HUES6 (cell line): Measurements from ENCODE around the gene OXNAD1.

Source experiments
- H3K27ac ChIP-seq: 2 replicates; pipeline ENCODE4 v1.7.0; 2013; ENCODE audit warnings: low read depth, mild to moderate bottlenecking, low read length, inconsistent platforms
- H3K27me3 ChIP-seq: 2 replicates; pipeline ENCODE4 v1.6.1; 2013; ENCODE audit warnings: low read length; ENCODE audit not compliant: control insufficient read depth, insufficient read depth
- H3K36me3 ChIP-seq: 2 replicates; pipeline ENCODE4 v1.6.1; 2013; ENCODE audit warnings: low read length; ENCODE audit not compliant: control insufficient read depth, insufficient read depth
- H3K4me1 ChIP-seq: 2 replicates; pipeline ENCODE4 v1.6.1; 2013; ENCODE audit warnings: low read length; ENCODE audit not compliant: control insufficient read depth, insufficient read depth
- H3K4me3 ChIP-seq: 2 replicates; pipeline ENCODE4 v1.5.1; 2013; ENCODE audit warnings: low read depth, low read length
- H3K9ac ChIP-seq: one replicate; pipeline ENCODE4 v1.6.1; 2013; ENCODE audit warnings: mild to moderate bottlenecking, low read length
- H3K9me3 ChIP-seq: 2 replicates; pipeline ENCODE4 v1.6.1; 2013; ENCODE audit warnings: low read depth, low read length; ENCODE audit not compliant: control insufficient read depth, insufficient read depth

OXNAD1 gene

DNA sequence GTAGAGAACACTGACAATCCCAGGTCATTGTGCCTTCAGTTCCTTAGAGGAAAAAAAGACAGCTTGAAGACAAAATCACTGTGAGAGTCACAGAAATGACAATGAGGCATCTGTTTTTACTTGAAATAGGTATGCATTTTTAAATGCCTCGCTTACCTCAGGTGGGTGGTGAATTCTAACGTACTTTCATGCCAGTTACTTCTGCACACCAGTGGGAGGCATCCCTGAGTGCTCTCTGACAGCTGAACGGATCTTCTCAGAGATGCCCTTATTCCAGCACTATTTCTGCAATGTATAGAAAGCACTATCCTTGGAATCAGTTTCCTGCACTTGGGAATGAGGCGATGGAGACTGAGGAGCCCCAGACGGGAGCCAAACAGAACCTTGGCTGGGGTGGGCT, 16.5 kb upstream of the OXNAD1 start:
- Histone ChIP-seq H3K27me3 (no peaks in the 10 kb centered on the region), H3K9me3 (no peaks in the 10 kb centered on the region), H3K9ac (no peak overlapping the region), H3K4me1 (peaks cover 11% of the 10 kb centered on the region), H3K27ac (no peak overlapping the region), H3K36me3 (no peaks in the 10 kb centered on the region), H3K4me3 (no peak overlapping the region)

DNA sequence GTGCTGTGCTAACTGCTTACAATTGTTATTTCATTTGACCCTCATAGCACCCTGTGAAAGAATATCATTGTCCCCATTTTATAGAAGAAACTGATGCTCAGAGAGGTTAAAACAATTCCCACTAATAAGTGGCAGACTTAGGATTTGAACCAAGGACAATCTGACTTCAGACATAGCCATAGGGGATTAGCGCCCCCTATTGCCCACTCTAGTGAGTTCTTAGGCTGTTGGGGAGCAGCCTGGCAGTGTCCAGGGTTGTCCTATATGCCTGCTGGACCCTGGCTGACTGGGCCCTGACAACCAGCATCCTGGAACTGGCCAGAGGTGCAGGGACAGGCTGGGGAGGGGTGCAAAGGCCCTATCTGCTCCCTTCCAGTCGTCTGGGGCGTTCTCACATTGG, 15.7 kb upstream of the OXNAD1 start:
- Histone ChIP-seq H3K9me3 (no peaks in the 10 kb centered on the region), H3K27ac (no peak overlapping the region), H3K27me3 (no peaks in the 10 kb centered on the region), H3K36me3 (no peaks in the 10 kb centered on the region), H3K9ac (no peak overlapping the region), H3K4me1 (peaks cover 11% of the 10 kb centered on the region), H3K4me3 (no peak overlapping the region)

DNA sequence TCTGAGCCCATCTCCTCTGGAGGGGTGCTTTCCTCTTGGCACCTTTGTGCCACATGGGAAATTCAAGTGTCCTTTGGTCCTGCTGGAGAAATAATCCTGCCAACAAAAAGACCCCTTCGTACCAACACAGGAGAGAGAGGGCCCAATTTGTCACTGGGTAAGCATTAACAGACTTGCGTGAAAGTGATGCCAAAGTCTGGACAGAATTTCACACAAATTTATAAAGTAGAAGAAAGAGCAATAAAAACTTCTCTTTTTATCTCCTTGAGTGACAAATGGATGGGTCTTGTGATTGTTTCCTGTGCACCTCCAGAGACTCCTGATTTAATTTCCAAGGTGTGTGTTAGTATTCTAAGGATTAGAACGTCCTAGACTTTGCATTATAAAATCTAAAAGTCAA, 15.1 kb upstream of the OXNAD1 start:
- no peak overlapping the region for H3K9ac ChIP-seq
- H3K27ac ChIP-seq, result no peak overlapping the region
- no peaks in the 10 kb centered on the region for H3K9me3 ChIP-seq
- H3K27me3 ChIP-seq, result no peaks in the 10 kb centered on the region
- H3K4me1 ChIP-seq, result peaks cover 11% of the 10 kb centered on the region
- H3K4me3 ChIP-seq, result no peak overlapping the region
- H3K36me3 ChIP-seq, result no peaks in the 10 kb centered on the region

DNA sequence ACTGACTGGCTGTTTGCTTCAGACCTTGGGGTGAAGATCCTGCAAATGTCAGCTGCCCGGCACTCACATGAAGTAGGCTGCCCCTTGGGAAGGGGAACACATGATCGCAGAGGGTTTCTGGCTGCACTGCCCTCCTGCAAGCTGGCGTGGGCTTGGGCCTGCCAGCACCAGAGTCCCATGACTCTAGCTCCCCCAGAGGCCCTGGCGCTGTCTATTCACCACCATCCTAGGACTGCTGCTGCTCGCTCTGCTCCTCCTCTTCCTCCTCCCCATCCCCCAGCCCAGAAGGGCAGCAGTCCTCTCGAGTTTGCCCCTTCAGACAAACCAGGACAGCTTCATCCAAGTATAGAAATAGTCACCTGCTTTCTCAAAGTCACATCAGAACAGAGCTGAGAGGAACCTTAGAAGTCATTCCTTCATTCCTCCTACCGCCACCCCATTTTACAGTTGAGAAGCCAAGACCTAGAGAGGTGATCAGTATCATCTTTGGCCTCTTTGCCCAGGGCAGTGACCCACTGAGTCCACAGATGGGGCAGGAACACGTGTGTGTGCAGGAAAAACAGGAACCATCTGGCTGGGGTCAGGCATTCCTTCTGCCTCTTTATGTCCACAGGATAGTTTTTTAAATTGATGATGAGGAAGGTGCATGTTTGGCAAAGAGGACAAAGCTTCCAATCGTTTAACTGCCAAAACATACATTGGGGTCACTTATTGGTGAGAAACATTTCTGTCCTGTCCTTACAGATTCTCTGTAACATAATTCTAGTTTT, 13.5 kb upstream of the OXNAD1 start:
- H3K4me1 ChIP-seq, result peaks cover 7% of the 10 kb centered on the region
- no peak overlapping the region for H3K27ac ChIP-seq
- H3K27me3 ChIP-seq, result no peaks in the 10 kb centered on the region
- no peaks in the 10 kb centered on the region for H3K9me3 ChIP-seq
- no peaks in the 10 kb centered on the region for H3K36me3 ChIP-seq
- H3K9ac ChIP-seq, result no peak overlapping the region
- H3K4me3 ChIP-seq, result no peak overlapping the region

DNA sequence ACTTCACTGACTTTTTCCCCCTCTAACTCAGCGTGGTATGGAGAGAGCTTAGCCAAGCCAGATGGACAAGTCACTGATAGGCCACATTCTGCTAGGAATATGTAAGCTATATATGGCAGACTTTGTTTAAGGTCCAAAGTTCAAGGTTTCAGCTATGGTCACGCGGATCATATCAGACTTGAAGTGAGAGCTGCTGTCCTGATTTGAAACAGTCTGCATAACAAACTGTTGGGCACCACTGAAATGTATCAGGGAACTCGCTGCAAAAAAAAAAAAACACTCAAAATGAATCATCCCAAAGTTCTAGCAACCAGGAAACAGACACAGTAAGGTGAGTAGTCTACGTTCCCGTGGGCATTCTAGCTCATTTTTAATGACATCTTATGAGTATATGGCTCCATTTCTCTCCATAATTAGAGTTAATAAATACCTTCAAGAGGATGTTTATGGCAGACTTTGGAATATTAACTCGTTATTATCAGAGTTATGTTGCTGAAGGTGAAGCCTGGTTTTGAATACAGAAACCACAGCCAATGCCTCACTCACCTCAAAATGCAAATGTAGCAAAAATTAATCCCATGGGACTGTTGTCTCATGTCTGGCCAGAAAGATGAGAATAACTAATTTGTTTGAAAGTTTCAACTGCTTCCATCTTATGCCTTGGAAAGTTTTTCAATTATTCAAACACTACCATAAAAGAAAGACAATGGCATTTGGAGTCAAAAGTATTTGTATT, 12.6 kb upstream of the OXNAD1 start:
- Histone ChIP-seq H3K36me3 (no peaks in the 10 kb centered on the region), H3K27ac (no peak overlapping the region), H3K4me3 (no peak overlapping the region), H3K4me1 (peaks cover 6% of the 10 kb centered on the region), H3K9ac (no peak overlapping the region), H3K9me3 (no peaks in the 10 kb centered on the region), H3K27me3 (no peaks in the 10 kb centered on the region)

DNA sequence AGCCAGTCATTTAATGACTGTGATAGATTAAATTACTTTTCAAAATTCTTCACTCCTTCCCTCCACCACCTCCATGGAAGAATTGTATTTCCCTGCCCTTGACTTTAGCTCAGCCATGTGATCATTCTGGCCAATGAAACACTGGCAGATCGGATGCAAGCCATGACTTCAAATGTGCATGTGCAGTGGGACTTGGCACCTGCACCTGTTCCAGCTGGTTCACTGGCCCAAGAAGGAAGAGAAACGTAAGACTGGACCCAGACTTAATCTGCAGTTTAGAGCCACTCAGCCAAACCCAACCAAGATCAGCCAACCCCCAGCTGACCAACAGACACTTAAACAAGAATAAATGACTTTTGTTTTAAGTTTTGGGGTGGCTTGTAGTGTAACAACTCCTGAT, 12.0 kb upstream of the OXNAD1 start:
- Histone ChIP-seq H3K27ac (no peak overlapping the region), H3K9me3 (no peaks in the 10 kb centered on the region), H3K4me1 (peaks cover under 1% of the 10 kb centered on the region; the same call in 1 of the 2 replicates), H3K4me3 (no peak overlapping the region), H3K36me3 (no peaks in the 10 kb centered on the region), H3K9ac (no peak overlapping the region), H3K27me3 (no peaks in the 10 kb centered on the region)

DNA sequence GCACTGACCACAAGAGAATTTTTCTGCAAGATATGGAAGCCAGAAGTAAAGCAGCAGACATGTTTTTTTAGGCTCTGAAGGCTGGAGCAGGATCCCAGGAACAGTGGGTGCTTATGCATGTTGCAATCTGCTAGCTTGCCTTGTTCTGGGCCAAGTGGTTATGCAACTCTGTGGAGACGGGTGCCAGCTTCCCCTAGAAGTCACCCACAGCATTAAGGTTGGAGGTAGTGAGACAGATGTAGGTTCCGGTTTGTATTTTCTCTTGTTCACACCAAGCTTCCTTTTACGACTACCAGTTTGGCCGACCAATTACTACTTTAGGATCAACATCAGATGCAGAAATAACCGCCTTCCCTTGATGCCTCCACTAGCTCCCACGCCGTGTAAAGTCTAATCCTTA, 11.4 kb upstream of the OXNAD1 start:
- Histone ChIP-seq H3K36me3 (no peaks in the 10 kb centered on the region), H3K27me3 (no peaks in the 10 kb centered on the region), H3K4me1 (no peaks in the 10 kb centered on the region), H3K4me3 (no peak overlapping the region), H3K27ac (no peak overlapping the region), H3K9ac (no peak overlapping the region), H3K9me3 (no peaks in the 10 kb centered on the region)

DNA sequence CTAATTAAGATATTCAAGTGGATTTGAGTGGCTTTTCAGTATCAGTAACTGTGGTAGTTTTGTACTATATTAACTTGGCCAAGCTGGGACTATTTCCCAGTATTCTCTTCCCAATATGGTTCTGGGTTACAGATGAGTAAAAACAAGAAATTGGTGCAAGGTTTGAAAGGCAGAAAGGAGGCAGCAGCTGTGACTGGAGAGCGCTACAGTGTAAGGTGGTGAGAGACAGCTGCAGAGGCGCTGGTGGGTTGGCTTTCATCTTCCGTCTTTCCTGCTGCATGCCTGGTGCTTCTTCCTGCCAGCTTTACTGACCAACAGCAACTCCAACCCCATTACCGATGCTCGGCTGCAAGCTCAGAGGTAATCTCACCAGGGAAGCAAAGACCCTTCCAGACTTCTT, 10.1 kb upstream of the OXNAD1 start:
- H3K27ac ChIP-seq, result no peak overlapping the region
- no peak overlapping the region for H3K4me3 ChIP-seq
- peaks cover 11% of the 10 kb centered on the region for H3K36me3 ChIP-seq
- H3K9me3 ChIP-seq, result no peaks in the 10 kb centered on the region
- no peaks in the 10 kb centered on the region for H3K27me3 ChIP-seq
- H3K9ac ChIP-seq, result no peak overlapping the region
- no peaks in the 10 kb centered on the region for H3K4me1 ChIP-seq

DNA sequence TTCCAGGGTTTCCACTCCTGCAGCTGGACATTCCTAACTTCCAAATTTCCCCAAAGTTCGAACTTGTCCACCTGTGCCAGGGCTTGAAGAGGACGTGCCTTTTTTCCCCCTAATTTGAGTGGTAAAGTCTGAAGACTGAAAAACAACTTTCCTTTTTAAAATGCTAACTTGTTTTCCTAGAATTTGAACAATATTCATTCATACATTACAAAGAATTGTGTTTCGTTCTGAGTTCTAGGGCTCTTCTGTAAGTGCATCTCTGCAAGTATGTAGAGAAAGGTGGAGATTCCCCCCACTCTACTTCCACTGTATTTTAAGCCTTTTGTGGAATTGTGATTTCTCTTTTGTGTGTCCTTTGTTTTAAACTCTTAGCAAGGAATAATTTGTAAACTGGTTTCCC, 9.7 kb upstream of the OXNAD1 start:
- H3K27ac ChIP-seq, result no peak overlapping the region
- no peaks in the 10 kb centered on the region for H3K9me3 ChIP-seq
- peaks cover 15% of the 10 kb centered on the region for H3K36me3 ChIP-seq
- no peaks in the 10 kb centered on the region for H3K4me1 ChIP-seq
- H3K4me3 ChIP-seq, result no peak overlapping the region
- no peaks in the 10 kb centered on the region for H3K27me3 ChIP-seq
- H3K9ac ChIP-seq, result no peak overlapping the region

DNA sequence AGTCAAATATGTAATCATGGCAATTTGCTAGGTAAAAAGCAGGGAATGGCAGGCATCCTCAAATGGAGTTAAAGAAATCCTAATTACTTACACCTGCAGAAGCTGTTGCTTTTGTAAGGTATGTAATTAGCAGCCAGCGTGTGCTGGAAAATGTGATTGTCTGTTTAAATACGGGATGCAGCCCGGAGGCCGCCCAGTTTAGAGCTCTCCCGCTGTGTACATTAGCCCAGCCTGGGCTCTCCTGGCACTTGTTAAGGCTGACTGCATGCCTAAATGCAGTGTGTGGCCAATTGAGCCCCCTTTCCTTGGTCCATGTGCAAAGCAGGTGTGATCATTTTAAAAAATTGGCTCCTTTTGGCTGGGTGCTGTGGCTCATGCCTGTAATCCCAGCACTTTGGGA, 9.3 kb upstream of the OXNAD1 start:
- no peaks in the 10 kb centered on the region for H3K4me1 ChIP-seq
- no peaks in the 10 kb centered on the region for H3K9me3 ChIP-seq
- no peak overlapping the region for H3K27ac ChIP-seq
- H3K36me3 ChIP-seq, result peaks cover 19% of the 10 kb centered on the region
- H3K9ac ChIP-seq, result no peak overlapping the region
- no peak overlapping the region for H3K4me3 ChIP-seq
- H3K27me3 ChIP-seq, result no peaks in the 10 kb centered on the region

DNA sequence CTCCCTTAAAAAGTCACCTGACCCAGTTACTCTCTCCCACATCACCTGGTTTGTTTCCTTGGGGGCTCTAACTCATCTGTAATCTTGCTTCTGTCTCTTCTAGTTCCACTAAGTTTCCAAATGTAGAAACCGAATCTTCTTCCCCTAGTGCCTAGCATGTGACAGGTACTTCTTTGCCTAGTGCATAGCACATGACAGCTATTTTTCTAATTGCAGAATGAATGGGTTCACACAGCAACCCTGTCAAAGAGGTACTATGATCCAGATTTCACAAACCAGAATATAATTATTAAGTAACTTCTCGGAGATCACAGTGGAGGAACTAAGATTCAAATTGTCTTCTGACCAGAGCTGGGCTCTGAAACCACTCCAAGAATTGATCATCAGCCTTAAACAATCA, 7.7 kb upstream of the OXNAD1 start:
- Histone ChIP-seq H3K36me3 (peaks cover 26% of the 10 kb centered on the region), H3K27ac (no peak overlapping the region), H3K27me3 (no peaks in the 10 kb centered on the region), H3K4me1 (no peaks in the 10 kb centered on the region), H3K9ac (no peak overlapping the region), H3K4me3 (no peak overlapping the region), H3K9me3 (no peaks in the 10 kb centered on the region)
